Measurements from ENCODE around the gene MYO1D.
"Not testable (repeated sequence)": the region's sequence is repeated elsewhere in the genome, so short reads cannot be mapped to it uniquely, and the experiment has no call there.

Gene MYO1D

GRCh38 chr17:32720671-32721070 is 156.3 kb downstream of the MYO1D start:
- DNase-seq: no peak

- no peak for DNase-seq
Observed at GRCh38 chr17:32719689-32720088, 157.2 kb downstream of the MYO1D start.

GRCh38 chr17:32714922-32715321 is 162.0 kb downstream of the MYO1D start:
- DNase-seq: not testable (repeated sequence)

GRCh38 chr17:32714206-32714605 is 162.7 kb downstream of the MYO1D start:
- not testable (repeated sequence) for DNase-seq

- no peak for DNase-seq
Observed at GRCh38 chr17:32713081-32713480, 163.8 kb downstream of the MYO1D start.

- no peak for DNase-seq
Observed at GRCh38 chr17:32709562-32709961, 167.4 kb downstream of the MYO1D start.

GRCh38 chr17:32701871-32702270 is 175.1 kb downstream of the MYO1D start:
- DNase-seq: no peak

GRCh38 chr17:32699247-32699646 is 177.7 kb downstream of the MYO1D start:
- DNase-seq: no peak

- DNase-seq: no peak
Observed at GRCh38 chr17:32697728-32698625, 178.9 kb downstream of the MYO1D start.

GRCh38 chr17:32696426-32696825 is 180.5 kb downstream of the MYO1D start:
- no peak for DNase-seq

GRCh38 chr17:32695864-32696263 is 181.1 kb downstream of the MYO1D start:
- no peak for DNase-seq

- no peak for DNase-seq
Observed at GRCh38 chr17:32693194-32693897, 183.6 kb downstream of the MYO1D start.

GRCh38 chr17:32692179-32692578 is 184.7 kb downstream of the MYO1D start:
- DNase-seq: no peak

- DNase-seq: no peak
Observed at GRCh38 chr17:32689348-32689747, 187.6 kb downstream of the MYO1D start.

GRCh38 chr17:32688221-32688620 is 188.7 kb downstream of the MYO1D start:
- no peak for DNase-seq

- DNase-seq: no peak
Observed at GRCh38 chr17:32684087-32684958, 192.6 kb downstream of the MYO1D start.

- no peak for DNase-seq
Observed at GRCh38 chr17:32673964-32674363, 203.0 kb downstream of the MYO1D start.

- no peak for DNase-seq
Observed at GRCh38 chr17:32672711-32673110, 204.2 kb downstream of the MYO1D start.

GRCh38 chr17:32671896-32672295 is 205.0 kb downstream of the MYO1D start:
- DNase-seq: no peak

GRCh38 chr17:32664936-32665583 is 211.9 kb downstream of the MYO1D start:
- no peak for DNase-seq

GRCh38 chr17:32660496-32660985 is 216.4 kb downstream of the MYO1D start:
- no peak for DNase-seq

GRCh38 chr17:32659419-32659842 is 217.5 kb downstream of the MYO1D start:
- DNase-seq: peak; percentile 67
